GM18499 (cell line): ENCODE measurements around the gene SRSF12.
A peak's percentile ranks its signal among the peaks of the same experiment; 100 is the strongest.
"Not testable (repeated sequence)": the region's sequence is repeated elsewhere in the genome, so short reads cannot be mapped to it uniquely, and the experiment has no call there.

Source experiments
- ATAC-seq: cut with Tn5 transposase; IDR thresholded peaks from one replicate; pipeline ENCODE4 v1.9.1; 2021; ENCODE audit warnings: moderate number of reproducible peaks; ENCODE audit not compliant: insufficient read depth, unreplicated experiment

SRSF12 gene

DNA sequence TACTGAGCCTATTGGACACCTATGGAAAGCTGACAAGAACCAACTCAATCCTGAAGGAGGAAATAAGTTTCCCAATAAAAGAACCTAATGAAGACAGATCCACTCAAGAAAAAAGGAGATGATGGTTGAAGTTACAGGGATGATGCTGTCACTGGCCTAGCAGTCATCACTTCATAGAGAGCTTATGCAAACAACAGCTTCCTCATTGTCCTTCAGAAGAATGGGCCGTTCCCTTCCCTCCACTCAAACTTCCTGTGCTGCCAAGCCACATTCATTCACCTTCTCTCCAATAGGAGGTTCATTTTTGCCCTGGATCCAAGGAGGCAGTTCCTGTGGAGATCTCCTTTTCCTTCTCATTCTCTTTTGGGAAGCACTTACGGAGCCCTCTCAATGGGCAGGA, 14.2 kb upstream of the SRSF12 start:
- ATAC-seq, result no peak

GRCh38 chr6:89131599-89131998, 13.7 kb upstream of the SRSF12 start:
- no peak for ATAC-seq

DNA sequence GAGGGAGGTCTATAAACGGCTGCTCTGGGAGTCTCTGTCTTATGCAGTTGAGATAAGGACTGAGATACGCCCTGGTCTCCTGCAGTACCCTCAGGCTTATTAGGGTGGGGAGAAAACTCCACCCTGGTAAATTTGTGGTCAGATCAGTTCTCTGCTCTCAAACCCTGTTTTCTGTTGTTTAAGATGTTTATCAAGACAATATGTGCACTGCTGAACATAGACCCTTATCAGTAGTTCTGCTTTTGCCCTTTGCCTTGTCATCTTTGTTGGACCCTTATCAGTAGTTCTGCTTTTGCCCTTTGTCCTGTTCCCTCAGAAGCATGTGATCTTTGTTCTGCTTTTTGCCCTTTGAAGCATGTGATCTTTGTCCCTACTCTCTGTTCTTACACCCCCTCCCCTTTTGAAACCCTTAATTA, 10.4 kb upstream of the SRSF12 start:
- not testable (repeated sequence) for ATAC-seq

DNA sequence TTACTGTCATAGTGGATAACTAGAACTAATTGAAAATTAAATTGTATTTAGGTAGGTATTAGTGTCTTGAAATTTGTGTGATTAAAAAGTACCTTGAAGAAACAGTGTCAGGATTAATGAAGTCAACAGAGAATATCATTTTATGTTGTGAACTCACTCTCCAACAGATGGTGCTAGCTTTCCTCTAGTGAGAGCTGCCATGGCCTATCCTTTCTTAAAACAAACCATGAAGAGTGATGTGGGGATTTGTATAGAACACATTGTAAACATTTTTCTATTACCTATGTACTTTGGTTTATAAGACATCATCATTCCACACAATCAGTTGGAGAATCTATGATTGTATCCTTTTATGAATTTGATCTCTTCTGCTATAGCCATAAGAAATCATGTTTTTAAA, 4.8 kb upstream of the SRSF12 start:
- no peak for ATAC-seq

GRCh38 chr6:89121934-89122333, 4.1 kb upstream of the SRSF12 start:
- ATAC-seq, result no peak

GRCh38 chr6:89120371-89120770, 2.5 kb upstream of the SRSF12 start:
- no peak for ATAC-seq

- ATAC-seq, result no peak
These were observed 1.1 kb upstream of the SRSF12 start for GRCh38 chr6:89118931-89119330.

GRCh38 chr6:89116702-89117101, 1.2 kb downstream of the SRSF12 start:
- no peak for ATAC-seq

- no peak for ATAC-seq
These were observed 5.9 kb downstream of the SRSF12 start for GRCh38 chr6:89111933-89112332.

DNA sequence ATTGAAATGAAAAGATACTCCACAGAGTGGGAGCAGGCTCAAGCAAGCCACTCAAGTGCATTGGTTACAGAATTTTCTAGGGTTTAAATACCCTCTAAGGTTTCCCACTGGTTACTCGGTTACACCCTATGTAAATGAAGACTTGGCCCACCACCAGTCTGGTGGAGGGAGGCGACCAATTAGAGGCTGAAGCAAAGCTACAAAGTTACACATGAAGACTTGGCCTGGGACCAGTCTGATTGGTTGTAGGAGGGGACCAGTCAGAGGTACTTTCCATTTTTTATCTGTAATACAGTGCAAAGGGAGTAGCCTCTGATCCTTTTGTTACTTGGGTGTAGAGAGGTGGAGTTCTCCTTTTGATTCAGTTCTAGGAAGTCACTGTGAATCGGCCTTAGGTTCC, 7.6 kb downstream of the SRSF12 start:
- no peak for ATAC-seq

GRCh38 chr6:89100114-89100513, 17.8 kb downstream of the SRSF12 start:
- ATAC-seq, result no peak

DNA sequence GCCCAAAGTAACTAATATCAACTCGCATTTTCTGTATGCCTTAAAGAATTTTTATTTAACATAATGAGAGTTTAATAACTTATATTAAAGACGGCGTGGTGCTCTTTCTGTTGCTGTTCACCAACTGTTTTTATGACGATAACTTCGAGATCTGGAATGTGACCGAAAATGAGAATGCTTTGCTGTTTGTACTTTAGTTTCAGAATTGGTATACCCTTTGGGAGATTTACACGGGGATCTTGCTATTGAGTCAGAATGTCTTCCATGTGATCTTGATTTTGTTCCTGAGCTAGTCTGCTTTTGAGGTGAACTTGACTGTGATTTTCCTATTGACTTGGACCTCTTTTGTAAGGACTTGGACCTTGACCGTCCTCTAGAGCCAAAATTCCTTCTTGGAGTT, 19.4 kb downstream of the SRSF12 start:
- no peak for ATAC-seq

DNA sequence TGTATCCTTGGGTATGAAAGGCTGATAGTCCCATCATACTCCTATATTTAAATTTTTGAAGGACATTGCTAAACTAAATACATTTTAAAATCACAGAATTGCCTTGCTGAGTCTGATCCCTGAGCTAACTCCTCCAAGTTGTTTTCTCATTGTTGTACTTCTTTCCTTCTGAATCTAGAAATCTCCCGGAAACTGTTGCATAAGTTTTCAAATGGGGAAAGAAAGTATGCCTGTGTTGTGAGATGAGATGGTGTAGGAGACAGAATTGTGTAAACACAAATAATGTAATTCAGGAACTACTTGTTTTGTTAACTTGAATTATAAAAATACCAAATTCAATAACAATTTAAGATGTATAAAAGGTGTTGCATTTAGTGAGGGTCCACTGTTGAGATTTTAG, 30.0 kb downstream of the SRSF12 start:
- ATAC-seq, result no peak

GRCh38 chr6:89085409-89086205, 32.3 kb downstream of the SRSF12 start:
- ATAC-seq, result no peak

DNA sequence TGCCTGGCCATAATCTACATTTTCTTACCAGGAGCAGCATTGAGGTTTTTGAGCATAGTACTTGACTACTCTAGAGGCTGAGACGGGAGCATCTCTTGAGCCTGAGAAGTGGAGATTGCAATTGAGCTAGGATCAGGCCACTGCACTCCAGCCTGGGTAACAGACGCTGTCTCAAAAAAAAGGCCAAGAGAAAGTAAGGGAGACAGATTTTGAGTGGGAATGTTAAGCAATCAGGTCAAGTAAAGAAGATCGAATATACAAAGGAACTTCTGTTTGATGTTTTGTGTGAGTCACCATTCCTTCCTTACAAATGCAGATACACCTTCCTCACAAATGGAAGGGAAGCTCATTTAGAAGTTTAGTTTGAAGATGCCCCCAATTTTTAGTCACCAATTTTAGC, 32.9 kb downstream of the SRSF12 start:
- no peak for ATAC-seq

- ATAC-seq, result no peak
These were observed 33.3 kb downstream of the SRSF12 start for GRCh38 chr6:89084542-89084941.

DNA sequence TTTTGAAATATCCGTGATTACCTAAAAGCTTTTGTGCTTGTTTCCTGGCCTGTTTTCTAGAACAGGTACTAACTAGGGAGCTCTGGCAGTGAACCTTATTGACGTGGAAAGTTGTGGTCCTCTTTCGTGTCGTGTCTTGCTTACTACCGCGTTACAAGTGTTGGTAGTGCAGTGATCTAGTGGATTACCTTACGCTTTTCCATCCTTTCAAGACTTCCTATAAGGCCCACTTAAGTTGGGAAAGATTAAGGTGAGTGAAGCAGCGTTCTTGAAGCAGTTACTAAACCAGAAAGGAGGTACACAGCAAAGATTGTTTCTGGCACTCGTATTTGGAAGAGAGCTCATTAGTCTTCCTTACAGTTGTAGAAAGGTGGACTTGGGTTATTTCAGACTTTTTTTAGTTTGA, 35.4 kb downstream of the SRSF12 start:
- no peak for ATAC-seq

GRCh38 chr6:89081423-89082322, 36.2 kb downstream of the SRSF12 start:
- no peak for ATAC-seq

GRCh38 chr6:89081129-89081422, 36.8 kb downstream of the SRSF12 start:
- no peak for ATAC-seq

DNA sequence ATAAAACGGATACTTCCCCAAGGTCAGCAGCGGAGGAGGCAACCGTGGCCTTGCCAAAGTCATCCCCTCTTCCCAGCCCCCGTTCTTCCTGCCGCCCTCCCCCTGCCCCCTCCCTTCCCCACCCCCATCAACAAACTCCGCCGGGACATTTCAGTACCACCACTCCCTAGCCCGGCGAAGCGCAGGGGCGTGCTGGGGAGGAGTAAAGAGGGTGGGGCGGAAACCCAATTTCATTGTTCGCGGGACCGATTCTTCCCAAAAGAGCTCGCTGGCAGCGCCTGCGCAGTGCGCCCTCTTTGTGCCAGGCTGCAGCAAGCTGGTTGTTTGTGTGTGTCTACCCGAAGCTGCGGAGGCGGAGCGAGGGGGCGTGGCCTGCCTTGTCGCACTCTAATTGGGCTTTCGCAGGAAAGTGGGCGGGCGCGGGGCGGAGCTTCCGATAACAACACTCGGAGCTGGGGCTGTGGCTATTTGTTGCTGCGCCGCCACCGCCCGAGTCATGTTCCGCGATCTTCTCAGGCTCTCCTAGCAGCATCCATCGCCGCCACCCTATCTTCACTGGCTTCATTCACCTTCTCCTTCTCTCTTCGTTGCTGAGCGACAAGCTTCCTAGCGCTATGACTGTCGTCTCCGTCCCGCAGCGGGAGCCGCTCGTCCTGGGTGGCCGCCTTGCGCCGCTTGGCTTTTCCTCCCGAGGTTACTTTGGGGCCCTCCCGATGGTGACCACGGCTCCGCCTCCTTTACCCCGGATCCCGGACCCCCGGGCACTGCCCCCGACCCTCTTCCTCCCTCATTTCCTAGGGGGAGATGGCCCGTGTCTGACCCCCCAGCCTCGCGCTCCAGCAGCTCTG, 37.4 kb downstream of the SRSF12 start, which contains the start of gene PNRC1:
PNRC1 (plus strand) TSS at position 471 of the 848 bp plus-strand sequence; CDS start at position 615, 144 bp downstream.
- ATAC-seq, result peak; percentile 86
